IPS-11a (cell line): ENCODE measurements around the gene SHISAL2A.

Experiments used
- H3K4me3 ChIP-seq: one replicate; pipeline ENCODE4 v1.5.1; 2013; ENCODE audit warnings: low read depth, low read length, control low read depth

SHISAL2A gene

DNA sequence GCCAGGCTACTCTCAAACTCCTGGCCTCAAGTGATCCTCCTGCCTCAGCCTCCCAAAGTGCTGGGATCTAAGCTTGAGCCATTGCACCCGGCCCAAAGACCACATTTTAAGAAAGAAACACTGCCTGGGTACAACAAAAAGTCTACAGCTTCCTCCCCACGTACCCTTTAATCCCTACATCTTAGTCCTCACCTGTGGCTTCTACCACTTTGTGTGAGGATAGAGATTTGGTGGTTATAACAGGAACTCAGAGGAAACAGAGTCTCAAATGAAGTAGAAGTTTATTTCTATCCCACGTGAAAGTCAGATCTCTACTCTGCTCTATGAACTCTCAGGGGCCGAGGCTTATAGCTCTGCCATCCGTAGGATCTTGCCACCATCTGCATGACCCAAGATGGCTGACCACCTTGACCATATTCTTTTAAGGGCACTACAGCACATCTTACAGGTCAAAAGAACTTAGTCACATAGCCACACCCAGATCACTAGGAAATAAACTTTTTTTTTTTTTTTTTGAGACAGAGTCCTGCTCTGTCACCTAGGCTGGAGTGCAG lies 17.4 kb upstream of the SHISAL2A start:
- H3K4me3 ChIP-seq: no peak overlapping the region

DNA sequence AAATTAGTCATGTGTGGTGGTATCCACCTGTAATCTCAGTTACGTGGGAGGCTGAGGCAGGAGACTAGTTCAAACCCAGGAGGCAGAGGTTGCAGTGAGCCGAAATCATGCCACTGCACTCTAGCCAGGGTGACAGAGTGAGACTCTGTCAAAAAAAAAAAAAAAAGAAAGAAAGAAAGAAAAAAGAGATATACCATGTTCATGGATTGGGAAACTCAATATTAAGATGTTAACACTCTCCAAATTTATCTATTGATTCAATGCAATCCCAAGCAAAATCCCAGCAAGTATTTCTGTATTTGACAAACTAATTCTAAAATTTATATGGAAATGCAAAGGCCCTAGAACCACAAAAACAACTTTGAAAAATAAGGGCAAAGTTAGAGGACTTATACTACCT lies 11.0 kb upstream of the SHISAL2A start:
- no peak overlapping the region for H3K4me3 ChIP-seq

DNA sequence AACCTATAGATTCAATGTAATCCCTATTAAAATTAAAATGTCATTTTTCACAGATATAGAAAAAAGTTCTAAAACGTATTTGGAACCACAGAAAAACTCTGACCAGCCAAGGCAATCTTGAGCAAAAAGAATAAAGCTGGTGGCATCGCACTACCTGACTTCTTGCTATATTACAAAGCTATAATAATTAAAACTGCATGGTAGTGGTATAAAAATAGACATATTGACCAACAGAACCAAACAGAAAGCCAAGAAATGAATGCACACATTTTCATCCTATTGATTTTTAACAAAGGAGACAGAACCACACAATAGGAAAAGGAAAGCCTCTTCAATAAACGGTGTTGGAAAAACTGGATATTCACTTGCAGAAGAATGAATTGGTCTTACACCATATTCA lies 9.2 kb upstream of the SHISAL2A start:
- H3K4me3 ChIP-seq: no peak overlapping the region

DNA sequence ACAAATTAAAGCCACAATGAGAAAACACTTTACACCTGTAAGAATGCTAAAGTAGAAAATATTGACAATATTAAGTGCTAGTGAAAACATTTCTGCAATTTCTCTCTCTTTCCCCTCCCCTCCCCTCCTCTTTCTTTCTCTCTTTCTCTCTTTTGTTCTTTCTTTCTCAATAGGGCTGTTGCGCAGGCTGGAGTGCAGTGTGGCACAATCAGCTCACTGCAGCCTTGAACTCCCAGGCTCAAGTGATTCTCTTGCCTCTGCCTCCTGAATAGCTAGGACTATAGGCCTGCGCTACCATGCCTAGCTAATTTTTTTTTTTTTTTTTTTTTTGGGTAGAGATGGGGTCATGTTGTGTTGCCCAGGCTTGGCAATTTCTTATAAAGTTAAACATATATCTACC lies 5.9 kb upstream of the SHISAL2A start:
- H3K4me3 ChIP-seq: no peak overlapping the region

GRCh38 chr1:52628614-52629324 lies 4.2 kb upstream of the SHISAL2A start:
- H3K4me3 ChIP-seq: no peak overlapping the region

DNA sequence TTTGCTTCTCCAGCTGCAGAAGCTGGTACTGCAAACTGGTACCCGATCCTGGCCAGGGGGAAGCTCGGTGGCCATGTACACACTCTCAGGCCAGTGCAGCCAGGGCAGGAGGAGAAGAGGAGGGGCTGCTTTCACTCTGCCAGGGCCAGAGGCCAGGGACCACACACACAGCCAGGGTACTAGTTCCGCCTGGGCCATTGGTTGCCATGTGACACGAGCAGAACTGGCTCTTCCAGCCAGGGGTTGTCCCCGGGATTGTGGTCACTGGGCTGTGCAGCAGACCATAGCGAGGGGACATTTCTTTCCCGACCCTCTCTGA lies 3.7 kb upstream of the SHISAL2A start:
- no peak overlapping the region for H3K4me3 ChIP-seq

- H3K4me3 ChIP-seq: no peak overlapping the region
Observed at GRCh38 chr1:52629667-52630066, 3.3 kb upstream of the SHISAL2A start.

- no peak overlapping the region for H3K4me3 ChIP-seq
Observed at GRCh38 chr1:52631759-52632331, 1.1 kb upstream of the SHISAL2A start.

DNA sequence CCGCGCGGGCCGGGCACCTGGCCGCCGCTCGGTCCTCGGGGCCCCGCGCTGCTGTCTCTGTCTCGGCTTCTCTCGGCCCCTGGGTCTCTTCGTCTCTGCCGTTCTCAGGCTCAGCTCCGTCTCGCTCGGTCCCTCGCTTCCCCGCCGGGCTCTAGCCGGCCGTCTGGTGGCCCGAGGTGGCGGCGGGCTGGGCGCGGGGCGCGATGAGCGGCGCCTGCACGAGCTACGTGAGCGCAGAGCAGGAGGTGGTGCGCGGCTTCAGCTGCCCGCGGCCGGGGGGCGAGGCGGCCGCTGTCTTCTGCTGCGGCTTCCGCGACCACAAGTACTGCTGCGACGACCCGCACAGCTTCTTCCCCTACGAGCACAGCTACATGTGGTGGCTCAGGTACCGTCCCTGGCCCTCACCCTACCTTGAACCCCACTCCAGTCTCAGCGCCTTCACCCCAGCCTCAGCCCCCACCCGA lies 355 bp downstream of the SHISAL2A start:
- no peak overlapping the region for H3K4me3 ChIP-seq

- H3K4me3 ChIP-seq: no peak overlapping the region
Observed at GRCh38 chr1:52634111-52634510, 1.1 kb downstream of the SHISAL2A start.

- no peak overlapping the region for H3K4me3 ChIP-seq
Observed at GRCh38 chr1:52635321-52636089, 2.5 kb downstream of the SHISAL2A start.

- H3K4me3 ChIP-seq: no peak overlapping the region
Observed at GRCh38 chr1:52636721-52637695, 4.0 kb downstream of the SHISAL2A start.

DNA sequence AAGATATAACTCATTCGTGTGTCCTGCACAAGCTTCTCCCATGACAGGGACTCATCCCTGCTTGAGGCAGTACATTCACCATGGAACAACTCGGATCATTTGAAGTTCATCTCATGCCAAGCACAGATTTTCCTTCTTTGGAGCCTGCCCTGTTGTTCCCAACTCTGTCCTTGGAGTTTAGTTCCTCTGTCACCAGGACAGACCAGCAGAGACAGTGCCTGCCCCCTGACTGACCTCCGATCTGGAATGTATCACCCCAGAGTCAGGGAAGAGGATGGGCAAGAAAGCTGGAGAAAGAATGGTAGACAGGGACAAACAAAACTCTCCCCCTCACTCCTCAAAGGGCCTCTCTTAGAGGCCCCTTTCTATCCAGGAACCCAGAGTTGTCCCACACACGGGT lies 5.0 kb downstream of the SHISAL2A start:
- H3K4me3 ChIP-seq: no peak overlapping the region

DNA sequence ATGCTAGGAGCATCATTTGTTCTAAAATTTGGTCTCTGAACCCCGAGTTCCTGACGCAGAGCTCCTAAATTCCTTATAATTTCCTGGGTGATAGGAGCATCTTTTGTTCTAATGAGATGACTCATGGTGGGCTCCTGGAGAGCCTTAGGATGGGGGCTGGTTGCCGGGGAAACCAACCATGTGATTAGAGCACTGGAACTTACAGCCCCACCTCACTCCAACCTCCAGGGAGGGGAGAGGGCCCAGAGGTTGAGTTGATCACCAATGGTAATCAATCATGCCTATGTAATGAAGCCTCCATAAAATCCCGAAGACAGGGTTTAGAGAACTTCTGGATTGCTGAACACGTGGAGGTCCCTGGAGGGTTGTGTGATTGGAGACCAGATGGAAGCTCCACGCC lies 7.7 kb downstream of the SHISAL2A start:
- no peak overlapping the region for H3K4me3 ChIP-seq

DNA sequence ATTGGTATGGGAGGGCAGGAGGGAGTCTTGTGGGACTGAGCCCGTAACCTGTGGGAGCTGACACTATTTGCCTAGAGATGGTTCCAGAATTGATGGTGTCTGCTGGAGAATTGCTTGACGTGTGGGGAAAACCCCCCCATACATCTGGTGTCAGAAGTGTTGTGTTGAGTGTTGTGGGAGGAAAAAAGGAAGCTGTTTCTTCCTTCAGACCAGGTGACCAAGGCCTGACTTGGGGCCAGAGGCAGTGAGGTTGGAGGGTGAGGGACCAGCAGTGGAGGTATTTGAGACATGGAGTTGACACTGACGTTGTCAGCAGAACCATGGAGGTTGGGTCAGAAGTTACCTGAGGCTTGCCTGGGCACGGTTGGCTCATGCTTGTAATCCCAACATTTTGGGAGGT lies 8.3 kb downstream of the SHISAL2A start:
- H3K4me3 ChIP-seq: no peak overlapping the region

- no peak overlapping the region for H3K4me3 ChIP-seq
Observed at GRCh38 chr1:52645261-52645660, 12.3 kb downstream of the SHISAL2A start.

DNA sequence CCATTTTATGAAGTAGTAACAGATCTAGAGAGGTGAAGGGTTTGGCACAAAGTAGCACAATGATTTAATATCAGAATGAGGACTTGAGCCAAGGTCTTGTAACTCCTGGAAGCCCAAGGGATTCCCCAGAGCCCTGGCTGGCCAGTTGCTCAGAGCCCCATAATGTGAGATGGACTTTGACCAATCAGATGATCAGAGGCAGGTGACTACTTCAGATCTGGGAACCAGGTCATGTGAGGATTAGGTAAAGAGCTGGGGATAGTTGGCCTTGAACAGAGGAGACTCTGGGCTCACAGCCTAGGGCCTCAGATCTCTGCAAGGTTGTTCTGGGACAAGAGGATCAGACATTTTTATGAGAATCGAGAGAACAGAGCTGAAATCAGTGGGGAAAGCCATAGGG lies 18.9 kb downstream of the SHISAL2A start:
- no peak overlapping the region for H3K4me3 ChIP-seq

GRCh38 chr1:52653207-52653849 lies 20.4 kb downstream of the SHISAL2A start:
- no peak overlapping the region for H3K4me3 ChIP-seq

DNA sequence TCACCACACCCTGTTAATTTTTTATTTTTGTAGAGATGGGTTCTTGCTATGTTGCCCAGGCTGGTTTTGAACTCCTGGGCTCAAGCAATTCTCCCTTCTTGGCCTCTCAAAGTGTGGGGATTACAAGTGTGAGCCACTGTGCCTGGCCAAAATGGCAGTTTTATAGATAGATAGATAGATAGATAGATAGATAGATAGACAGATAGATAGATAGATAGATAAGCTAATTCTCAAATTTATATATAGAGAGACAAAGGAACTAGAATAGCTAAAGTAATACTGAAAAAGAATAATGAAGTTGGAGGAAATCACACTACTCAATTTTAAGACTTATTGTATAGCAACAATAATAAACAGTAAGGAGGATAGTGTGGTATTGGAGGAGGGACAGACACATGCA lies 21.1 kb downstream of the SHISAL2A start:
- no peak overlapping the region for H3K4me3 ChIP-seq

- H3K4me3 ChIP-seq: no peak overlapping the region
Observed at GRCh38 chr1:52657702-52658101, 24.7 kb downstream of the SHISAL2A start.
